HCT116 (cell line): ENCODE measurements around the gene ESRRB. TPM values are rescaled to one million over a fixed set of nuclear protein-coding genes. Genes with fewer than 3 reads are reported as not detected.

Experiments
- ATAC-seq: fragments of 200-7000 bp; cut with Tn5 transposase; 2 replicates; pipeline ENCODE4 v1.9.1; 2020; ENCODE audit warnings: mild to moderate bottlenecking, moderate library complexity
- BruUV-seq: library from RNA; stranded (reverse); fragments of 400-500 nt; replicated peaks from 2 replicates; lab custom pipeline; 2021; lab: Mats Ljungman, UMichigan
- CTCF ChIA-PET: fragments of 300-600 bp; sonication (Branson Sonifier 250); formaldehyde crosslinking; loops from one replicate; lab custom pipeline; 2021; ENCODE audit warnings: antibody characterized with exemption; lab: Charles Lee
- POLR2A ChIA-PET: fragments of 300-600, 350-600 bp; sonication (Branson Sonifier 250); formaldehyde crosslinking; loops from one replicate; lab custom pipeline; 2021; ENCODE audit warnings: antibody characterized with exemption; lab: Charles Lee
- RAD21 ChIA-PET, 2 experiments: fragments of 300-600 bp; sonication (Branson Sonifier 250); formaldehyde crosslinking; loops; one replicate each; lab custom pipeline; 2023; ENCODE audit warnings: low total read pairs in 2 of 2; ENCODE audit not compliant: uncharacterized antibody in 2 of 2, unreplicated experiment in 2 of 2, low non-redundant PET in 1 of 2; lab: Charles Lee
- DNase-seq: peaks from one replicate; pipeline ENCODE4 v3.0.0-alpha.2; 2010; ENCODE audit warnings: low read depth, low spot score
- H2AFZ ChIP-seq: fragments of 200-600 bp; shearing (Covaris generic), sonication (generic); 2 replicates; pipeline ENCODE4 v1.6.1; 2017; ENCODE audit warnings: low read depth, mixed run types, mixed read lengths, antibody characterized with exemption, low read length; ENCODE audit not compliant: poor library complexity, severe bottlenecking
- H3K27ac ChIP-seq: 2 replicates; pipeline ENCODE4 v1.5.1; 2012; ENCODE audit warnings: low read depth, low read length
- H3K27me3 ChIP-seq: fragments of 200-600 bp; sonication (generic); 2 replicates; pipeline ENCODE4 v1.6.1; 2016; ENCODE audit warnings: mixed run types, low read length, mixed read lengths; ENCODE audit not compliant: insufficient read depth
- H3K36me3 ChIP-seq, 2 experiments: fragments of 200-500 bp in 1 of 2; fragments of 200-600 bp in 1 of 2; sonication (Bioruptor generic) in 1 of 2; sonication (generic) in 1 of 2; 2 replicates each; pipeline versions ENCODE4 v1.5.1 to v1.6.1; 2014 to 2016; ENCODE audit warnings: low read length in 2 of 2, inconsistent platforms in 1 of 2, mixed read lengths in 1 of 2, mixed run types in 1 of 2; ENCODE audit not compliant: insufficient read depth in 2 of 2, control insufficient read depth in 1 of 2
- H3K4me1 ChIP-seq, 2 experiments: fragments of 200-600 bp in 1 of 2; sonication (generic) in 1 of 2; 2 replicates each; pipeline versions ENCODE4 v1.5.1 to v1.6.1; 2012 to 2017; ENCODE audit warnings: low read length in 2 of 2, inconsistent platforms in 1 of 2, mild to moderate bottlenecking in 1 of 2, mixed read lengths in 1 of 2, mixed run types in 1 of 2, moderate library complexity in 1 of 2; ENCODE audit not compliant: insufficient read depth in 2 of 2, control insufficient read depth in 1 of 2
- H3K4me2 ChIP-seq: fragments of 200-600 bp; sonication (generic); 2 replicates; pipeline ENCODE4 v1.6.1; 2017; ENCODE audit warnings: mixed run types, low read length, mixed read lengths
- H3K4me3 ChIP-seq, 2 experiments: fragments of 200-600 bp in 1 of 2; sonication (generic) in 1 of 2; replicated peaks in 1 of 2; 2 replicates each; pipeline ENCODE4 v1.5.1; 2011 to 2016; ENCODE audit warnings: low read length in 2 of 2, control low read depth in 1 of 2, low read depth in 1 of 2, mild to moderate bottlenecking in 1 of 2, mixed read lengths in 1 of 2, mixed run types in 1 of 2
- H3K79me2 ChIP-seq: fragments of 200-600 bp; sonication (generic); 2 replicates; pipeline ENCODE4 v1.6.1; 2017; ENCODE audit warnings: mild to moderate bottlenecking, mixed run types, low read length, moderate library complexity, mixed read lengths; ENCODE audit not compliant: insufficient read depth
- H3K9ac ChIP-seq: fragments of 200-600 bp; sonication (generic); 2 replicates; pipeline ENCODE4 v1.6.1; 2016; ENCODE audit warnings: low read length, mixed read lengths
- H3K9me2 ChIP-seq: fragments of 200-600 bp; sonication (generic), shearing (Covaris generic); 2 replicates; pipeline ENCODE4 v1.6.1; 2017; ENCODE audit warnings: mixed run types, mild to moderate bottlenecking, moderate library complexity; ENCODE audit not compliant: insufficient read depth
- H3K9me3 ChIP-seq, 2 experiments: fragments of 200-500 bp in 1 of 2; fragments of 200-600 bp in 1 of 2; sonication (Bioruptor generic) in 1 of 2; sonication (generic) in 1 of 2; 2 replicates each; pipeline ENCODE4 v1.6.1; 2014 to 2017; ENCODE audit warnings: low read length in 2 of 2, mixed read lengths in 2 of 2, inconsistent platforms in 1 of 2, low read depth in 1 of 2, mild to moderate bottlenecking in 1 of 2, mixed run types in 1 of 2, moderate library complexity in 1 of 2; ENCODE audit not compliant: control insufficient read depth in 1 of 2, insufficient read depth in 1 of 2
- H4K20me1 ChIP-seq: fragments of 200-600 bp; sonication (generic), shearing (Covaris generic); 2 replicates; pipeline ENCODE4 v1.6.1; 2017; ENCODE audit warnings: mixed run types, mild to moderate bottlenecking, moderate library complexity; ENCODE audit not compliant: insufficient read depth
- CEBPB ChIP-seq: IDR thresholded peaks from 2 replicates; pipeline ENCODE4 v1.6.1; 2012; ENCODE audit warnings: low read depth
- CTCF ChIP-seq, 3 experiments: fragments of 200-600 bp in 1 of 3; sonication (generic) in 1 of 3; IDR thresholded peaks in 2 of 3; conservative IDR thresholded peaks in 1 of 3; 2 replicates each; pipeline ENCODE4 v1.5.1; 2012 to 2017; ENCODE audit warnings: low read depth in 2 of 3, low read length in 2 of 3, antibody characterized with exemption in 1 of 3, borderline replicate concordance in 1 of 3, control low read depth in 1 of 3, mild to moderate bottlenecking in 1 of 3, mixed read lengths in 1 of 3, mixed run types in 1 of 3, moderate library complexity in 1 of 3; ENCODE audit not compliant: insufficient read depth in 1 of 3
- ELF1 ChIP-seq: IDR thresholded peaks from 2 replicates; pipeline ENCODE4 v1.6.1; 2012; ENCODE audit warnings: low read depth, borderline replicate concordance
- EZH2 ChIP-seq: fragments of 200-600 bp; sonication (generic); IDR thresholded peaks from 2 replicates; pipeline ENCODE4 v1.6.1; 2017; ENCODE audit warnings: antibody characterized with exemption, mixed run types
- EZH2phosphoT487 ChIP-seq: fragments of 200-600 bp; IDR thresholded peaks from 2 replicates; pipeline ENCODE4 v1.6.1; 2018; ENCODE audit warnings: antibody characterized with exemption, borderline replicate concordance
- FOSL1 ChIP-seq: IDR thresholded peaks from 2 replicates; pipeline ENCODE4 v1.6.1; 2012; ENCODE audit warnings: low read depth
- JUND ChIP-seq: IDR thresholded peaks from 2 replicates; pipeline ENCODE4 v1.6.1; 2012
- MAX ChIP-seq: IDR thresholded peaks from 2 replicates; pipeline ENCODE4 v1.6.1; 2012
- POLR2AphosphoS5 ChIP-seq: IDR thresholded peaks from 2 replicates; pipeline ENCODE4 v1.6.1; 2011; ENCODE audit warnings: mild to moderate bottlenecking, low read depth, low read length, moderate library complexity
- RAD21 ChIP-seq: IDR thresholded peaks from 2 replicates; pipeline ENCODE4 v1.6.1; 2012; ENCODE audit warnings: low read depth, mild to moderate bottlenecking
- REST ChIP-seq: IDR thresholded peaks from 2 replicates; pipeline ENCODE4 v1.6.1; 2012; ENCODE audit warnings: low read depth
- SIN3A ChIP-seq: IDR thresholded peaks from 2 replicates; pipeline ENCODE4 v1.6.1; 2012; ENCODE audit warnings: low read depth
- SRF ChIP-seq: IDR thresholded peaks from 2 replicates; pipeline ENCODE4 v1.6.1; 2012; ENCODE audit warnings: low read depth
- TCF7L2 ChIP-seq: IDR thresholded peaks from 2 replicates; pipeline ENCODE4 v1.7.0; 2011; ENCODE audit warnings: borderline replicate concordance, inconsistent platforms; ENCODE audit not compliant: insufficient read depth, insufficient read length; ENCODE audit errors: extremely low read depth
- YY1 ChIP-seq: IDR thresholded peaks from 2 replicates; pipeline ENCODE4 v1.6.1; 2011; ENCODE audit warnings: low read length, low read depth, moderate library complexity, mild to moderate bottlenecking; ENCODE audit not compliant: insufficient replicate concordance; ENCODE audit errors: extremely low read depth
- ZFX ChIP-seq: fragments of 450-650 bp; IDR thresholded peaks from 2 replicates; pipeline ENCODE4 v1.6.1; 2017
- ZNF274 ChIP-seq: fragments of 200-500 bp; sonication (Bioruptor generic); IDR thresholded peaks from 2 replicates; pipeline ENCODE4 v1.6.1; 2014; ENCODE audit warnings: mild to moderate bottlenecking, low read depth, low read length, inconsistent platforms
- intact Hi-C: fragments of 100-400 bp; cut with micrococcal nuclease; formaldehyde crosslinking; loops from 2 replicates; pipeline ENCODE4 v1.10.0; 2022
- total RNA-seq: library from RNA; stranded (reverse); gene quantifications from one replicate; pipeline ENCODE4 v1.2.1, GENCODE V29; 2021; ENCODE audit not compliant: unreplicated experiment

Gene ESRRB
- total RNA-seq, 1 experiment from 2014 or later, result 1.9 TPM

- ATAC-seq, result peak; percentile 32; the same call in 1 of the 2 replicates
- POLR2A ChIA-PET, result no interaction called here
Measured at GRCh38 chr14:76509311-76509710, 133.4 kb downstream of the ESRRB start.

More at GRCh38 chr14:76509311-76509710, 133.4 kb downstream of the ESRRB start:
- H3K27ac ChIP-seq, result no peak overlapping the region
- CTCF ChIA-PET, result no interaction called here
- H3K4me1 ChIP-seq, result no peaks in the 10 kb centered on the region
- TF ChIP-seq POLR2AphosphoS5 (no peak), ZNF274 (no peak), EZH2 (no peak), REST (no peak), EZH2phosphoT487 (no peak), ZFX (no peak), SRF (no peak), JUND (no peak), SIN3A (no peak), FOSL1 (no peak), YY1 (no peak), MAX (no peak), TCF7L2 (no peak), CTCF (IDR thresholded peaks at IDR 0.05 in 2 of 3, conservative IDR thresholded peaks at IDR 0.05 in 1 of 3; ENCODE audit: borderline replicate concordance in 1 of 3, insufficient read depth in 1 of 3, low read depth in 2 of 3, low read length in 2 of 3) (no peak), CEBPB (no peak), ELF1 (no peak), RAD21 (no peak)
- intact Hi-C loops, result no loop called here
- H4K20me1 ChIP-seq, result no peaks in the 10 kb centered on the region
- H3K4me3 ChIP-seq, result no peak overlapping the region
- DNase-seq, result no peak
- H3K9ac ChIP-seq, result no peak overlapping the region
- H3K9me3 ChIP-seq, result no peaks in the 10 kb centered on the region
- no TSS peak for BruUV-seq
- no peaks in the 10 kb centered on the region for H3K9me2 ChIP-seq
- peaks cover 35% of the 10 kb centered on the region for H3K27me3 ChIP-seq
- H3K36me3 ChIP-seq, result no peaks in the 10 kb centered on the region
- RAD21 ChIA-PET, result no interaction called here
- H3K79me2 ChIP-seq, result no peaks in the 10 kb centered on the region
- no peak overlapping the region for H2AFZ ChIP-seq
- H3K4me2 ChIP-seq, result no peak overlapping the region
